ENCODE measurements around the gene GPX4.
A peak's percentile ranks its signal among the peaks of the same experiment; 100 is the strongest.

The GPX4 gene

DNA sequence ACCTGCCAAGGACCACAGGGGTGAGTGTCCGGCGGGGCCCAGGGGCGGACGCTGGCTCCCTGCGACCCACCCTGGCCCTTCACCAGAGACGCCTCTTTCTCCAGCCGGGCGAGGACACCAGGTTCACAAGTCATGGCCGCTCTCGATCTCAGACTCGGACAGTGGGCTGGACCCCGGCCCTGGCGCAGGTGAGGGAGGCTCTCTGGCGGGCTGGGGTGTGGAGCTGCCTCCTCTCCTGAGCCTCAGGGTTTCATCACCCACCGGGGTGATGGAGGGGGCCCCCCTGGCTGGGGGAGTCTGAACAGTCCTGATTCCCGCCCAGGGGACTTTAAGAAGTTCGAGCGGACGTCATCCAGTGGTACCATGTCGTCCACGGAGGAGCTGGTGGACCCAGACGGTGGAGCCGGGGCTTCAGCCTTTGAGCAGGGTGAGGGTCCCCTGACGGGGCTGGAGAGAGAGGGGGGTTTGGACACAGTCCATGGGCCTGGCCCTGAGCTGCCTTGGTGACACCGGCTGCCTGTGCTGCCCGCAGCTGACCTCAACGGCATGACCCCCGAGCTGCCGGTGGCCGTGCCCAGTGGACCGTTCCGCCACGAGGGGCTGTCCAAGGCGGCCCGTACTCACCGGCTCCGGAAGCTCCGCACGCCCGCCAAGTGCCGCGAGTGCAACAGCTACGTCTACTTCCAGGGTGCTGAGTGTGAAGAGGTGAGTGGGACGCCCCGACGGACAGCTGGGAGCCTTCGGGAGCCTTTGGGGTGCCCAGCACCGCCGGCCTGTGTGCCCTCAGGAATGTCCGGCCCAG is 23.2 kb upstream of the GPX4 start:
- Histone ChIP-seq H3K27ac (ENCODE audit: low read length) (no peak overlapping the region), H3K36me3 (ENCODE audit: control insufficient read depth in 1 of 2, insufficient read depth in 2 of 2, low read length in 2 of 2) (no peaks in the 10 kb centered on the region), H3K27me3 (ENCODE audit: low read depth, low read length) (no peaks in the 10 kb centered on the region), H3K9me3 (ENCODE audit: control insufficient read depth in 1 of 2, low read length in 2 of 2) (no peaks in the 10 kb centered on the region), H3K4me3 (ENCODE audit: low read depth in 1 of 2, low read length in 2 of 2) (no peak overlapping the region), H3K4me1 (ENCODE audit: control insufficient read depth in 1 of 2, insufficient read depth in 2 of 2, low read length in 2 of 2) (peaks cover 4 to 8% of the 10 kb centered on the region in 2 donors)

DNA sequence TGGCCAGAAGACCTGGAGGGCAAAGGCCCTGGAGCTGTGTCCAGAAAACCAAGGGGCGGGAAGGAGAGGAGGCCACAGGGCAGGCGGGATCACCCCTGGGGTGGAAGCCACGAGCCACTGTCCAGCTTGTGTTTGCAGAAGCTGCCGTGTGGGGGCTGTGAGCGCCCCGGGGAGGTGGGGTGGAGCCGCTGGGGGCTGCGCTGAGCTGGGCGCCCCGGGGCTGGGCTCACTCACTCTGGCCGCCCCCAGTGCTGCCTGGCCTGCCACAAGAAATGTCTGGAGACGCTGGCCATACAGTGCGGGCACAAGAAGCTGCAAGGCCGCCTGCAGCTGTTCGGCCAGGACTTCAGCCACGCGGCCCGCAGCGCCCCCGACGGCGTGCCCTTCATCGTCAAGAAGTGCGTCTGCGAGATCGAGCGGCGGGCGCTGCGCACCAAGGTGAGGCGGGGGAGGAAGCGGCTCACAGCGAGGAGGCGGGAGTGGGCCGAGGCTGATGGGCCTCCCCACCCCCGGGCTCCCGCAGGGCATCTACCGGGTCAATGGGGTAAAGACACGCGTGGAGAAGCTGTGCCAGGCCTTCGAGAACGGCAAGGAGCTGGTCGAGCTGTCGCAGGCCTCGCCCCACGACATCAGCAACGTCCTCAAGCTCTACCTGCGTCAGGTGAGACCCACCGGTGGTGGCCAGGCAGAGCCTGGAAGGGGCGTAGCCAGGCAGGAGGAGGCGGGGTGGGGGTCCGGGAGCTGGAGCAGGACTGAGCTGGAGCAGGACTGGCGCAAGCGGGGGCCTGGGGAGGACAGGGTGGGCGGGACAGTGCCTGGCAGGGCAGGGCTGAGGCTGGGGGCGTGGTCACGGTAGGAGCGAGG is 22.3 kb upstream of the GPX4 start:
- Histone ChIP-seq H3K4me1 (ENCODE audit: control insufficient read depth in 1 of 2, insufficient read depth in 2 of 2, low read length in 2 of 2) (peaks cover 0 to 8% of the 10 kb centered on the region in 2 donors), H3K36me3 (ENCODE audit: control insufficient read depth in 1 of 2, insufficient read depth in 2 of 2, low read length in 2 of 2) (peaks cover 0 to 7% of the 10 kb centered on the region in 2 donors), H3K4me3 (ENCODE audit: low read depth in 1 of 2, low read length in 2 of 2) (no peak overlapping the region), H3K9me3 (ENCODE audit: control insufficient read depth in 1 of 2, low read length in 2 of 2) (no peaks in the 10 kb centered on the region), H3K27ac (ENCODE audit: low read length) (no peak overlapping the region), H3K27me3 (ENCODE audit: low read depth, low read length) (no peaks in the 10 kb centered on the region)

DNA sequence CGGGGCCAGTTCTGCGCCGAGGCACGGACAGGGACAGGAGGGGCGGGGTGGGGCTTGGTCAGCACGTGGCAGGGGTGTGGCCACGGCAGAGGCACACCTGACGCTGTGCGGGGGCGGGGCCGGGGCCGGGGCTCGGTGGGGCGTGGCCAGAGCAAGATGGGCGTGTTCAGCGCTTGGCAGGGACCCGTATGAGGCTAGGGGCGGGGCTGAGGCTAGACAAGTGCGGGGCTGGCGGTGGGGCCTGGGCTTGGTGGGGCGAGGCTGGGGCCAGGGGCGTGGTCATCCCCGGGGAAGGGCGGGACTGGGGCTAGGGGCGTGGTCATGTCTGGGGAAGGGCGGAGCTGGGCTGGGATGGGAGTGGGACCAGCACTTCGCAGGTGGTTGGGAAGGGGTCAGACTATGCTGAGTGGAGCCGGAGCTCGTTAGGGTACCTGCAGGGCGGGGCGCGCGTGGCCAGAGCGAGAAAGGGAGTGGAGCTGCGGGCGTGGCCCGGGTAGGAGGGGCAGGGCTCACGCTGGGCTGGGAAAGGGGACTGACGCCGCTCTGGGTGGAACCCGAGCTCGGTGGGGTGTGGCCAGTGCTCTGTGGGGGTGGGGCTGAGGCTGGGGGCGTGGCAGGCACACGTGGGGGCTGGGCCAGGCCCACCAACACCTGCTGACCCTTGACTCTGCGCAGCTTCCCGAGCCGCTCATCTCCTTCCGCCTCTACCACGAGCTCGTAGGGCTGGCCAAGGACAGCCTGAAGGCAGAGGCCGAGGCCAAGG is 21.4 kb upstream of the GPX4 start:
- Histone ChIP-seq H3K27ac (ENCODE audit: low read length) (no peak overlapping the region), H3K27me3 (ENCODE audit: low read depth, low read length) (no peaks in the 10 kb centered on the region), H3K4me3 (ENCODE audit: low read depth in 1 of 2, low read length in 2 of 2) (peak overlapping the region in 1 of 2 donors; percentile 8), H3K4me1 (ENCODE audit: control insufficient read depth in 1 of 2, insufficient read depth in 2 of 2, low read length in 2 of 2) (peaks cover 0 to 8% of the 10 kb centered on the region in 2 donors), H3K36me3 (ENCODE audit: control insufficient read depth in 1 of 2, insufficient read depth in 2 of 2, low read length in 2 of 2) (peaks cover 0 to 7% of the 10 kb centered on the region in 2 donors), H3K9me3 (ENCODE audit: control insufficient read depth in 1 of 2, low read length in 2 of 2) (no peaks in the 10 kb centered on the region)

DNA sequence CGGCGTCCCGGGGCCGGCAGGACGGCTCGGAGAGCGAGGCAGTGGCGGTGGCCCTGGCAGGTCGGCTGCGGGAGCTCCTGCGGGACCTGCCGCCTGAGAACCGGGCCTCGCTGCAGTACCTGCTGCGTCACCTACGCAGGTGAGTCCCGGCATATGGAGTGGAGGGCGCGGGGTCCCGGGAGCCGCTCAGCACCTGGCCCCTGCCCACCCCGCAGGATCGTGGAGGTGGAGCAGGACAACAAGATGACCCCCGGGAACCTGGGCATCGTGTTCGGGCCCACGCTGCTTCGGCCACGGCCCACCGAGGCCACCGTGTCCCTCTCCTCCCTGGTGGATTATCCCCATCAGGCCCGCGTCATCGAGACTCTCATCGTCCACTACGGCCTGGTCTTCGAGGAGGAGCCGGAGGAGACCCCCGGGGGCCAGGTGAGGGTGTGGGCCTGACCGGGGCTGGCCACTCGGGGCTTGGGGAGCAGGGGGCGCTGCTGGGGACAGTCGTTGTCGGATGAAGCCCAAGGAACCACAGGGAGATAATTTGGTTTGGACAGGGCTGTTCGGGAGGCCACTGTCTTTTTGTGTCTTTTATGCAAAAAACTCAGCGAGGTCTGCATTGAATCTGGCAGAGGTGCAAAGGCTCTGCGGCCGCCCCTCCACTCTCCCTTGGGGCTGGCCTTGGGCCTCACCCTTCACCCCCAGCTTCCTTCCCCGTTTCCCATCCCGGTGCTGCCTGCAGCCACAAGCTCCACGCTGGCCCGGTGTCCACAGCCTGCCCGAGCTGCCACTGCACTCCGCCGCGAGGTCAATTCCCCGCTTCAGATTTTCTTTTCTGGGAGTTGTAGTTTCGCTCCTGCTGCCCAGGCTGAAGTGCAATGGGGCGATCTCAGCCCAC is 20.6 kb upstream of the GPX4 start:
- peak overlapping the region in 1 of 2 donors; percentile 8 for H3K4me3 ChIP-seq (ENCODE audit: low read depth in 1 of 2, low read length in 2 of 2)
- H3K27ac ChIP-seq (ENCODE audit: low read length): no peak overlapping the region
- peaks cover 0 to 8% of the 10 kb centered on the region in 2 donors for H3K4me1 ChIP-seq (ENCODE audit: control insufficient read depth in 1 of 2, insufficient read depth in 2 of 2, low read length in 2 of 2)
- no peaks in the 10 kb centered on the region for H3K9me3 ChIP-seq (ENCODE audit: control insufficient read depth in 1 of 2, low read length in 2 of 2)
- no peaks in the 10 kb centered on the region for H3K27me3 ChIP-seq (ENCODE audit: low read depth, low read length)
- peaks cover 0 to 9% of the 10 kb centered on the region in 2 donors for H3K36me3 ChIP-seq (ENCODE audit: control insufficient read depth in 1 of 2, insufficient read depth in 2 of 2, low read length in 2 of 2)

DNA sequence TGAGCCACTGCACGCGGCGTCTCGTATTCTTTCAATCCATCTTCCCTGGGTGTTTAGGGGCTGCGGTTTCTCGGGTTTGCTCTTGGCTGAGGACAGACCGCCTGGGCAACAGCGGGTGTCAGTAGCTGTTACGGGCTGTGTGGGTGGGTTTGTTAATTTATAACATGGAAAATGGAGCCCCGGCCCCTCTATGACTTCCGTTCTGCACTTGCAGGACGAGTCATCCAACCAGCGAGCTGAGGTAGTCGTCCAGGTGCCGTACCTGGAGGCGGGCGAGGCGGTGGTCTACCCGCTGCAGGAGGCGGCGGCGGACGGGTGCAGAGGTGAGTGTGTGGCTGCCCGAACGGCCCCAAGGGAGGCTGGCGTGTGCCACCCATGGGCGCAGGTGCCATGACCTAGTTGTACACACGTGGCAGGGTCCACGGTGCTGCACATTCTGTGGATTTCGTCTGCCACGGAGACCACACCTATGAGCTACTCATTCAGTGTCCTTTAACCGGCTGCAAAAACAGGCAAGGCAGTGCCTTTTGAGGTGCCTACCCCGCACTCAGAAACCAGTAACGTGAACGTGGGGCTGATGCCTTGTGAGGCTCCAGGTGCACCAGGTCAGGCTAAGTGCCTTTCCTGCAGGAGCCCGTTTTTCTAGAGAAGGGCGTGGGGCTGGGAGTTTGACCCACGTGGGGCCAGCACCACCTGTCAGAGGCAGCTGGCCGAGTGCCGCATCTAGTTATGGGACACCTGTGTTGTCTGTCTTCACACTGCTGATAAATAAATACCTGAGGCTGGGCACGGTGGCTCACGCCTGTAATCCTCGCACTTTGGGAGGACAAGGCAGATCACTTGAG is 19.5 kb upstream of the GPX4 start:
- H3K4me3 ChIP-seq (ENCODE audit: low read depth in 1 of 2, low read length in 2 of 2): no peak overlapping the region
- no peaks in the 10 kb centered on the region for H3K9me3 ChIP-seq (ENCODE audit: control insufficient read depth in 1 of 2, low read length in 2 of 2)
- no peak overlapping the region for H3K27ac ChIP-seq (ENCODE audit: low read length)
- H3K4me1 ChIP-seq (ENCODE audit: control insufficient read depth in 1 of 2, insufficient read depth in 2 of 2, low read length in 2 of 2): peaks cover 0 to 8% of the 10 kb centered on the region in 2 donors
- H3K36me3 ChIP-seq (ENCODE audit: control insufficient read depth in 1 of 2, insufficient read depth in 2 of 2, low read length in 2 of 2): peaks cover 0 to 19% of the 10 kb centered on the region in 2 donors
- no peaks in the 10 kb centered on the region for H3K27me3 ChIP-seq (ENCODE audit: low read depth, low read length)

DNA sequence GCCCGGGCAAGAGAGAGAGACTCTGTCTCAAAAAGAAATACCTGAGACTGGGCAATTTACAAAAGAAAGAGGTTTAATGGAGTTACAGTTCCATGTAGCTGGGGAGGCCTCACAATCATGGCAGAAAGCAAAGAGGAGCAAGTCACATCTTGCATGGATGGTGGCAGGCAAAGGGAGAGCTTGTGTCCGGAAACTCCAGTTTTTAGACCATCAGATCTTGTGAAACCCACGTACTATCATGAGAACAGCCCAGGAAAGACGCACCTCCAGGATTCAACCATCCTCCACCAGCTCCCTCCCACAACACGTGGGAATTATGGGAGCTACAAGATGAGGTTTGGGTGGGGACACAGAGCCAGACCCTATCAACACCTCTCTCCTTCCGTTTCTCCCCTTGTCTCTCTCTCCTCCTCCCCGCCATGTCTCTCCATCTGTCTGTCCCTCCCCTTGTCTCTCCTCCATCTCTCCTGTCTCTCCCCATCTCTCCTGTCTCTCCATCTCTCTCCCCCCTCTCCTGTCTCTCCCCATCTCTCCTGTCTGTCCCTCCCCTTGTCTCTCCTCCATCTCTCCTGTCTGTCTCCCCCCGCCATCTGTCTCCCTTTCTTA is 18.6 kb upstream of the GPX4 start:
- Histone ChIP-seq H3K9me3 (ENCODE audit: control insufficient read depth in 1 of 2, low read length in 2 of 2) (no peaks in the 10 kb centered on the region), H3K4me3 (ENCODE audit: low read depth in 1 of 2, low read length in 2 of 2) (no peak overlapping the region), H3K27me3 (ENCODE audit: low read depth, low read length) (no peaks in the 10 kb centered on the region), H3K36me3 (ENCODE audit: control insufficient read depth in 1 of 2, insufficient read depth in 2 of 2, low read length in 2 of 2) (peaks cover 0 to 26% of the 10 kb centered on the region in 2 donors), H3K4me1 (ENCODE audit: control insufficient read depth in 1 of 2, insufficient read depth in 2 of 2, low read length in 2 of 2) (peaks cover 0 to 12% of the 10 kb centered on the region in 2 donors), H3K27ac (ENCODE audit: low read length) (no peak overlapping the region)

DNA sequence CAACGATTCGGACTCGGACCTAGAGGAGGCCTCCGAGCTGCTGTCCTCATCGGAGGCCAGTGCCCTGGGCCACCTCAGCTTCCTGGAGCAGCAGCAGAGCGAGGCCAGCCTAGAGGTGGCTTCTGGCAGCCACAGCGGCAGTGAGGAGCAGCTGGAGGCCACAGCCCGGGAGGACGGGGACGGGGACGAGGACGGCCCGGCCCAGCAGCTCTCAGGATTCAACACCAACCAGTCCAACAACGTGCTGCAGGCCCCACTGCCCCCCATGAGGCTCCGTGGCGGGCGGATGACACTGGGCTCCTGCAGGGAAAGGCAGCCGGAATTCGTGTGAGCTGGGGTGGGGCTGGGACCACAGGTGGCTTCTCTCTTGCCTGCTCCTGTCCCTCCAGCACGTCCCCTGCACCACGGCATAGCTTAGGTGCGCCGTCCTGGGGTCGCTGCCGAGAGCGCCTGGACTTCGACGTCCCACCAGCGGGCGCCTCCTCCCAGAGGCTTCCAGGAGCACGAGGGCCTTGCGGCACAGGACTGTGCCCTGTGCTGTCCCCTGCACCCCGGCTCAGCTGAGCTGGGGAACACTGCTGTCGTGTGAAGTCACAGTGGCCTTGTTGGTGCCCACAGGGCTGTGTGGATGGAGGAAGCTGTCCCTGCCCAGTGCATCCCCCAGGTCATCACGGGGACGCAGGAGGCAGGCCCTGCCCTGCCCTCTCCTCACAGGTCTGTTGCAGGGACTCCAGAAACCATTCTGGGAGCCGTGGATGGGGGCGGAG is 17.9 kb upstream of the GPX4 start:
- Histone ChIP-seq H3K4me3 (ENCODE audit: low read depth in 1 of 2, low read length in 2 of 2) (no peak overlapping the region), H3K27ac (ENCODE audit: low read length) (no peak overlapping the region), H3K4me1 (ENCODE audit: control insufficient read depth in 1 of 2, insufficient read depth in 2 of 2, low read length in 2 of 2) (peaks cover 0 to 12% of the 10 kb centered on the region in 2 donors), H3K36me3 (ENCODE audit: control insufficient read depth in 1 of 2, insufficient read depth in 2 of 2, low read length in 2 of 2) (peaks cover under 1 to 29% of the 10 kb centered on the region in 2 donors), H3K27me3 (ENCODE audit: low read depth, low read length) (no peaks in the 10 kb centered on the region), H3K9me3 (ENCODE audit: control insufficient read depth in 1 of 2, low read length in 2 of 2) (no peaks in the 10 kb centered on the region)

DNA sequence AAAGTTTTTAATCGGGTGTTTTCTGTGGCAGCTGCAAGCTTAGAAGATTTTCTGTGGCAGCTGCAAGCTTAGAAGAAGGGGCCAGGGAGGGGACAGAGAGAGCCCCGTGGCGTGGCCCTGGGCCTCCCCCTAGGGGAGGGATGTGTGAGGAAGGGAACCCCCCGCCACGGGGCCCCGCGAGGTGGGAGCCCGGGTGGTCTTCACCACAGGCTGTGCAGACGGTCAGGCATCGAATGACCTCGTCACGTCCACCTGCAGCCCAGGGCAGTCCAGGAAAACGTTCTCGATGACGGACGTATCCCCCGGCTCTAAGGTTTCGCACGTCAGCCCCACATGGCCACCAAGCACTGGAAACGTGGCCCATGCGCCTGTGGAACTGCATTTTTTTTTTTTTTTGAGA is 17.2 kb upstream of the GPX4 start:
- Histone ChIP-seq H3K9me3 (ENCODE audit: control insufficient read depth in 1 of 2, low read length in 2 of 2) (no peaks in the 10 kb centered on the region), H3K27ac (ENCODE audit: low read length) (no peak overlapping the region), H3K36me3 (ENCODE audit: control insufficient read depth in 1 of 2, insufficient read depth in 2 of 2, low read length in 2 of 2) (peaks cover 5 to 36% of the 10 kb centered on the region in 2 donors), H3K27me3 (ENCODE audit: low read depth, low read length) (no peaks in the 10 kb centered on the region), H3K4me3 (ENCODE audit: low read depth in 1 of 2, low read length in 2 of 2) (no peak overlapping the region), H3K4me1 (ENCODE audit: control insufficient read depth in 1 of 2, insufficient read depth in 2 of 2, low read length in 2 of 2) (peaks cover 0 to 12% of the 10 kb centered on the region in 2 donors)

DNA sequence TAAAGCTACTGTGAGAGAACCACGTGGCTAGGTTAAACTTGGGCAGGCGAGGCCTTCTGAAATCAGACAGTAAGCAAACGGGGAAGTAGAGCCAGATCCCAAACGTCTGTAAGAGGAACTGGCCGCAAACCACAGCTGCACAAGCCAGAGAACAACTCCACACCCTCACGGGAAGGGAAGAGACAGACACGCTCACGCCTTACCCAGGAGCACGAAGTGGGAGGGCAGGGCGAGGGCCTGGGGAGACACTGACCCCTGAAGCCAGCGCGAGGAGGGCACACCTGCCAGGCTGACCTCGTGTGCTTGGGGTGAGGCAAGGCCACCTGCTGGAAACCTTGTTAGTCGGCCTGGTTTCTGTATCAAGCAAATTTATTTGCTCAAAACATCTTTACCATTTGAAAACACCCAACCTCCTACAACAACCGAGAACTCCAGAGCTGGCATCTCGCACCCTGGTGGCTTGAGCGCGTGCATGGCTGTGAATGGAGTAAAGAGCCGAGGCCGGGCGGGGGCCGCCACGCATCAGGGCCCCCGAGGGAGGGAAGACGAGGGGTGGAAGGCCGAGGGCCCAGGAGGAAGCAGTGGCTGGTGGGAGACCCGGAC is 15.9 kb upstream of the GPX4 start:
- Histone ChIP-seq H3K4me1 (ENCODE audit: control insufficient read depth in 1 of 2, insufficient read depth in 2 of 2, low read length in 2 of 2) (peaks cover 0 to 6% of the 10 kb centered on the region in 2 donors), H3K36me3 (ENCODE audit: control insufficient read depth in 1 of 2, insufficient read depth in 2 of 2, low read length in 2 of 2) (peaks cover 5 to 42% of the 10 kb centered on the region in 2 donors), H3K27ac (ENCODE audit: low read length) (no peak overlapping the region), H3K27me3 (ENCODE audit: low read depth, low read length) (no peaks in the 10 kb centered on the region), H3K4me3 (ENCODE audit: low read depth in 1 of 2, low read length in 2 of 2) (no peak overlapping the region), H3K9me3 (ENCODE audit: control insufficient read depth in 1 of 2, low read length in 2 of 2) (no peaks in the 10 kb centered on the region)

Data from muscle layer of duodenum (tissue), 2 donors.